PC-9 (cell line): ENCODE data around the gene GPR32.

Experiments
- EZH2 ChIP-seq: fragments of 200-600 bp; sonication (generic); IDR thresholded peaks from 2 replicates; pipeline ENCODE4 v1.8.0; 2017; ENCODE audit warnings: antibody characterized with exemption, low read depth
- TF ChIP-seq, protein P1 (sequence below): fragments of 200-600 bp; sonication (generic); conservative IDR thresholded peaks from 2 replicates; pipeline ENCODE4 v1.6.1; 2017; ENCODE audit warnings: mixed run types, antibody characterized with exemption, mild to moderate bottlenecking, moderate library complexity

DNA sequence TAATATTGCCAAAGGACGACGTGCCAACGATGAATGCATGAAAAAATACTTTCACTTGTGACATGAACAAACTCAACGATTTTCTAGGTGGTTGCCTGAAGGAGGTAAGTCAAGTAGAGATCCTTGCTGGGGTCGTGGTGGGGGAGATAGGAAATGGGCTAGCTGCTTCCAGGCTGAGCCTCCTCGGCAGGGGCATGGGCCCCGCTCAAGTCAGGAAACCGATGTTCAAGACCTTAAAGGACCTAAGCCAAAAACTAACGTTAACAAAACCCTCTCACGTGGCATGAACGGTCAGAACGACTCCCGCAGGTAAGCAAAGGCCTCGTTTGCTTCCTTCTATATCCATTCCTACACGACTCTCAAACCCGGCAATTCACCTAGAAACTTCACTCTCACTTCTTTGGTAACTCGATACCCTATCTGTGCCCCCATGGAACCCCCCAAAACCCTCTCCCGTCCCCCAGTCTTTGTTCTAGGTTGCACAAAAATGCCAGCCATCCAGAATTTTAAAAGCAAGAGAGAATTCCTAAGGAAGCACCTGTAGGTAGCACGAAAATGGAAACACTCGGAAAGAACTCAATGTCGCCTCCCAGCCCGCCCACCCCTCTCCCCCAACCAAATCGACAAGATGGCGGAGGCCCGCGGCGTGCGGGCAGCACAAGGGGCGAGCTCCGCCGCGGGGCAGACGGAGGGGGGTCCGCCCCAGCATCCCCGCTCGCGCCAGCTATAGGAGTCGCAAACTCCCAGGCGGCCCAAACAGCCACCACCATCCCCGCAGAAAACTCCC is 33.6 kb downstream of the GPR32 start:
- TF ChIP-seq, protein P1, sequence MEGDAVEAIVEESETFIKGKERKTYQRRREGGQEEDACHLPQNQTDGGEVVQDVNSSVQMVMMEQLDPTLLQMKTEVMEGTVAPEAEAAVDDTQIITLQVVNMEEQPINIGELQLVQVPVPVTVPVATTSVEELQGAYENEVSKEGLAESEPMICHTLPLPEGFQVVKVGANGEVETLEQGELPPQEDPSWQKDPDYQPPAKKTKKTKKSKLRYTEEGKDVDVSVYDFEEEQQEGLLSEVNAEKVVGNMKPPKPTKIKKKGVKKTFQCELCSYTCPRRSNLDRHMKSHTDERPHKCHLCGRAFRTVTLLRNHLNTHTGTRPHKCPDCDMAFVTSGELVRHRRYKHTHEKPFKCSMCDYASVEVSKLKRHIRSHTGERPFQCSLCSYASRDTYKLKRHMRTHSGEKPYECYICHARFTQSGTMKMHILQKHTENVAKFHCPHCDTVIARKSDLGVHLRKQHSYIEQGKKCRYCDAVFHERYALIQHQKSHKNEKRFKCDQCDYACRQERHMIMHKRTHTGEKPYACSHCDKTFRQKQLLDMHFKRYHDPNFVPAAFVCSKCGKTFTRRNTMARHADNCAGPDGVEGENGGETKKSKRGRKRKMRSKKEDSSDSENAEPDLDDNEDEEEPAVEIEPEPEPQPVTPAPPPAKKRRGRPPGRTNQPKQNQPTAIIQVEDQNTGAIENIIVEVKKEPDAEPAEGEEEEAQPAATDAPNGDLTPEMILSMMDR = no peak
- TF ChIP-seq EZH2 = no peak
